NCI-H526 treated with DMSO at 0.1 percent for 48 hours (cell line): ENCODE results near the gene ILK.

ENCODE experiments used
- DNase-seq: peaks from one replicate; lab custom pipeline; 2025; lab: John Stamatoyannopoulos, UW

ILK gene

DNA sequence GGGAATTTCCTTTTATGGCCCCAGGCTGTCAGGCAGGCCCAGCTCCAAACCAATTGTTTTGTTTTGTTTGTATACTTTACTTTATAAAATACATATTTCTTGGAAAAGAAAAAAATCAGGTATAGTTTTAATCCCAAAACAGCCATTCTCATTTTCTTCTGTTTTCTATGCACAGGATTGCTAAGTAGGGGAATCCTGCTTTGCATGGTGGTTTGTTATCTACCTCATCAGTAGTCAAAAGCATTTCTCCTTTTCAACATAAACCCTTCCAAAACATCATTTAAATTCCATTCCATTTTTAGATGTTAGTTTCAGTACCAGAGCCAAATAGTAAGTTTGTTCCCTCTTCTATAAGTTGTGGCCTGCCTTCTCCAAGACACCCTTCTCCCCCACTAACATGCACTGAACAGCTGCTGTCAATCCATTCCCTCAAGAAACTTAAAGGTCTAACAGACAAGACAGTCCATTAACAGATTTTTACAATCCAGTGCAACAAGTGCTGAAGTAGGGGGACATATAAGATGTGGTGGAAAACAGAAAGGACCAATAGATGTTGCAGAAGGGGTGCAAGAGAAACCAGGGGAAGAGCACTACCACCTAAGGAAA is 3.7 kb downstream of the ILK start:
- DNase-seq = no peak

GRCh38 chr11:6608011-6608410 is 4.4 kb downstream of the ILK start:
- DNase-seq = no peak

DNA sequence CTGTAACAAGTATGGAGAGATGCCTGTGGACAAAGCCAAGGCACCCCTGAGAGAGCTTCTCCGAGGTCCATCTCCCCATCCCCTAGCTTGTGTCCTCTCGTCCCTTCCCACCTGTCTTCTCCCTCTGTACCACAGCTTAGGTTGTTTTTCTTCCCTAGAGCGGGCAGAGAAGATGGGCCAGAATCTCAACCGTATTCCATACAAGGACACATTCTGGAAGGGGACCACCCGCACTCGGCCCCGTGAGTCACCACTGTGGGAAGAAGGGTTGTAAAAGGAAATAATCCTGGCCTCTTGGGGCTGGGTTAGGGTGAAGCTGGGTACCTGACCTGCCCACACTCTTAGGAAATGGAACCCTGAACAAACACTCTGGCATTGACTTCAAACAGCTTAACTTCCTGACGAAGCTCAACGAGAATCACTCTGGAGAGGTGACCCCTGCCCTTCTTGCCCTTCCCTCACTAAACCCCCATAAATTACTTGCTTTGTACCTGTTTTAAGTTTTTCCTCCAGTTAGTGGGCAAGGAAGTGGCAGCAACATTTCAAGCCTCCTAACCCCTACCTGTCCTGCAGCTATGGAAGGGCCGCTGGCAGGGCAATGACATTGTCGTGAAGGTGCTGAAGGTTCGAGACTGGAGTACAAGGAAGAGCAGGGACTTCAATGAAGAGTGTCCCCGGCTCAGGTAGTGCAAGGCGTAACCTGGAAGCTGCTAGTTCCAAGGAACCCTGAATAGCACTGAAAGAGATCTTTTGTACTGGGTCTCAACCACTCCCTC is 5.3 kb downstream of the ILK start:
- DNase-seq = no peak

- no peak for DNase-seq
These were observed 6.0 kb downstream of the ILK start for GRCh38 chr11:6609502-6610015.

GRCh38 chr11:6610591-6610990 is 7.0 kb downstream of the ILK start:
- no peak for DNase-seq

GRCh38 chr11:6611092-6611962 is 7.8 kb downstream of the ILK start:
- DNase-seq = no peak

DNA sequence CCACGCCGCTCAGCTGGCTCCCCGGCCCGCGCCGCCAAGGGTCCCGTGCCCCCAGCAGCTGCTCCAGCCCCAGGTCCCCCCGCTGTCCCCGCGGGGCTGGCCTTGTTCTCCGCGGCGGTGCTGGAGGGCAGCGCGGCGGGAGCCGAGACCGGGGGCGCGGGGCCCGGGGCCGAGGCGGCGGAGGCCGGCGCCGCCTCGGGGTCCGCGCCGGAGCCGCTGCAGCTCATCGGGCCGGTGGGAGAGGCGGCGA is 8.3 kb downstream of the ILK start:
- DNase-seq = no peak

DNA sequence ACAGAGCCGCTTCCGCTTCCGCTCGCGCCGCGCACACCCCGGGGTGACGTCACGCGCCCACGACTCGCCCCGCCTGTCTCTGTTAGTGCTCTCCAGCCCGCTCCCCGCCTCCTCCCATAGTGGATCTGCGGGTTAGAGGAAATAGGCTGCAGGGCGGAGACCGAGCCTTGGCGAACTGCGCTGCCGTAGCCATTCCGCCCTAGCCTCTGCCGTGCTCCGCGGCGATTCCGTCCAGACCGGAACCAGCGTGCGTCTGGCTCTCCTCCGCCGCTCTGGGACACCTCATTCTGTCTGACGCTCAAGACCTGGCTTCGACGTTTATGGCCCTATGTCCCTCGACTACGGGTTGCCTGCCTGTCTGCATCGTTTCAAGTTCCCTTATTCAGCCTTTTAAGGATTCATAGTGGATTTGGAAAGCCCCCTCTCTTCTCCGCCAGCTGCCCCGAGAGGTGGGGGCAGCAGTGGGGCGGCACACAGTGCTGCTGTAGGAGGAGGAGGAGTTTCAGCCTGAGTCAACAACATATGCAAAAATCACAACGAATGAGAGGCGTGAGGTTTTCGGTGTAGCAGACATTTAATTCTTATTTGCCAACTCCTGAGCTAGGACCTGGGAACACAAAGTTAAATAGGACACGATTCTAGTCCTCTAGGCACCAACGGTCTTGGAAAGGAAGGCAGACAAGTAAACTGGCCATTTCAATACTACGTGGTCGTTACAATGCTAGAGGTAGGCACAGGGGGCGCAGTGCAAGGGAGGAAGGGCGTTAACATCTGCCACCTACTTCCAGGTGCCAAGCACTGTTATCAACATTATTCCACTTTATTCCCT is 8.9 kb downstream of the ILK start, which contains the start of gene TAF10:
TAF10 (minus strand) TSS at position 4 of the 829 bp plus-strand sequence. CDS start 27 bp downstream, outside the sequence.
- DNase-seq = peak; percentile 92

DNA sequence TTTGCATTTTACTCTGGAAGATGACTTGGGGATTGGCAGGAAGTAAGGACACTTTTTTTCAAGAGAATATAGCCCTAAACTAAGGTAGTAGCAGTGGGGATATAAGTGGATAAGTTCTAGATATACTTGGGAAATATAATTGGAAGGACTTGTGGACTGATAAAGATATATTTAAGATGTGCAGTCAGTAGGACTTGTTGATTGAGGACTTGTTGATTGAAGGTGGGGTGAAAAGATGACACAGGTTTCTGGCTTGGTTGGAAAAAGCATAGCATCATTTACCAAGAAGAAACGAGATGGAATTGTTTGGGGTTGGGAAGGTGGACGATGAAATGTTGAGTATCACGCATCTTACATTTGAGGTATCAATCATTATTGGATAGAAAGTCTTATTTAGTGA is 9.9 kb downstream of the ILK start:
- DNase-seq = no peak

- no peak for DNase-seq
These were observed 10.9 kb downstream of the ILK start for GRCh38 chr11:6614446-6614845.

DNA sequence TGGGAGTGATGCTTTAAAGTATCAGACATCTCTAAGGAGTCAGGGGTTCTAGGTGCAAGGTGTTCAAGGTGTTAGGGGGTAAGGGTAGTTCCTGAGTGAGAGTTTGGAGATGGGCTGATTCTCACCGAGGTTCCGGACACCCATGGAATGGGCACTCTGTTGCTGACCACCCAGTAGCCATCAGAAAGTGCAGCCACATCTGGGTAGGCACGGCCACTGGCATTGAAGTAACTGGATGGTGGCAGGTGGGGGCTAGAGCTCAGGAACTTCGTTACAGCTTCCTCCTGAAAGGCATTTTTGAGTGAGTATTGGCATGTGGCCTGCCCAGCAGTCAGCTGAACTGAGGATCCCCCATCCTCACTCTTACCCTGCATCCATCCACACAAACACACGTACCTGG is 11.5 kb downstream of the ILK start:
- DNase-seq = no peak

- no peak for DNase-seq
These were observed 12.5 kb downstream of the ILK start for GRCh38 chr11:6615882-6616585.

GRCh38 chr11:6616596-6617250 is 13.1 kb downstream of the ILK start:
- no peak for DNase-seq

GRCh38 chr11:6617315-6617781 is 13.8 kb downstream of the ILK start:
- DNase-seq = no peak

DNA sequence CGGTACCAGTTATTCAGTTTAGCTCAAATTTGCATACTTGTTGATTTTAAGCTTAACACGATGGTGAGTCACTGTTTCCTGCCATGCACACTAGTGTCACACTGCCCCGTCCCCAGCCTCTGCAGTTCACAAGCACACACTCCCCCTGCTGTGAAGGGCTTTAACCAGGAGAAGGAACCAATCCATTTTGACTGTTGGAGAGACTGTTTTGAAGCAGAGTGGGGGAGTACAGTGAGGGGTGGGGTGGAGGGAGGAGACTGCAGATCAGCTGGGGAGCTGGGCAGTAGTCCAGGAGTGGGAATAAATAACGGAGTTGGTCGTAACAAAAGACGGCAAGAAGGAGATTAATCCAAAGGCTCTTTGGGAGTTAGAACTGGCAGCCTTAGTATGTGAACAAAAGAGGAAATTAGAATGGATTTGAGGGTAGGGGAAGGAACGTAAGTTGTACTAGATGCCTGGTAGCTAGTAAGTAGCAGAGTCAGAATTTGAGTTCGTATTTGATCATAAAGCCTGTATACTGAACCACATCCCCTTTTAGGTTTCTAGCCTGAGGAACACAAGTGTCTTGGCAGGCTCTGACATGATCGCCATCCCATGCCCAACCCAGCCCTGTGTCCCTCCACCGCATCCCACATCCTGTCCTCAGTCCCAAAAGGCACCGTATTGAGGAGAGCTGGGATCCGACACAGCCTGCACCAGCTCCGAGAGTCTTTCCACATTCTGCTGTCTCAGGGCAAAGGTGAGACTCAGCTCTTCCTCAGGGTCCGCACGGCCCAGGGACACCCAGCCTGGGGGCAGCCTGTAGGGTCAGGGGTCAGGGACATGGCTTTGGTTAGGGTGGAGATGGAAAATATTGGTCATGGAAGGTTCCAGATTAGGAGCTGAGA is 14.8 kb downstream of the ILK start:
- DNase-seq = no peak

DNA sequence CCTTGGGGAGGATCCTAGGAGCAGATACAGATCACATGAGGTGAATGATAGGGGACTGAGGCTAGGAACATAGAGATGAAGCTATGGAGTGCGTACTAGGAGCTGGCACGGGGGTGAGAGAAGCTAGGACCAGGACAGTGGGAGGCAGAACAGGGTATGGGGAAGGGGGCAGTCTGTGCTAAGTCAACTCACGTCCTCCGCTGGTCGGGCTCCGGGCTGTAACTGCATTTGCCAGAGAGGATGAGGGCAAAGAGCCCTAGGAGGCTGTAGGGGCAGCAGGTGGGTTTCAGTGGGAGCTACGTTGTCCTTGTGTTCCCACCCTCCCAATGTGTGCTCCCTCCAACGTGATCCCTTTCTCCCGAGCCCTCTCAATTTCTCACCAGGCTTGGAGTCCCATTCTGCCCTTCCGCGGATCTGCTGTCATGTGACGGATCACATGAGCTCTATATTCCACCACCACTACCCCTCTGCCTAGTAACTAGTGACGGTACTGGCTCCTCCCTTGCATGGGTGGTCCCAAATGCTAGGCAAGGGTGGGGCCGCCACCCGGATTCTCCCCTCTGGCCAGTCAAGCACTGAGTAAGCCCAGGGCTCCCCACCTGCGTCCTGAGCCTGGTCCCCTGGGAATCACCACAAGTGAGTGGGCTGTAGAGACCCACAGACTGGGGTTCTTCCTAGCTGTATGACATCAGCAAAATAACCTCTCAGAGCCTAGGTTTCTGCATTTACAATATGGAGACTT is 15.6 kb downstream of the ILK start, which contains the start of gene TPP1:
TPP1 (minus strand) TSS at position 419 of the 742 bp plus-strand sequence; CDS start at position 397, 22 bp downstream.
- DNase-seq = peak; percentile 94

GRCh38 chr11:6620636-6621035 is 17.1 kb downstream of the ILK start:
- DNase-seq = no peak

DNA sequence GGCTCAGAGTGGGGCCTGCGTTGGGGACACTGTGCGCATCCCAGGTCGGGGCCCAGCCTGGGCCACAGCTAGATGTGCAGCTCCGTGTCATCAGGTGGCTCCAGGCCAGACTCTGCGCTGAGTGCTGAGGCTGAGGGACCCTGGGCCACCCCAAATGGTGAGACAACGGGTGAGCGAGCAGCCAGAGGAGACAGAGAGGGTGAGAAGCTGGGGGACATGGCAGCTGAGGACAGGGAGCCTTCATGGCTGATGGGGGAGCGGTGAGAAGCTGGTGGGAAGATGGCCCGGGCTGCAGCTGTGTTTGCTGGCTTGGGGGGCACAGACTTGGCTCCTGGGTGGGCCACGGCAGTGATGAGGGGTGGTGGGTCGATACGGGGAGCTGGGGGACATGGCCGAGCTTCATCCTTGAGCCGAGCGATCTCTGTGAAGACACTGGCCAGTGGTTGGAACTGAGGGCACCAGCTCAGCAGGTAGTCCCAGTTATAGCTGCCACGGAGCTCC is 18.2 kb downstream of the ILK start:
- DNase-seq = no peak
